Fibroblast of lung (primary cell): Measurements from ENCODE around the gene TPM2. TPM values are rescaled to one million over a fixed set of nuclear protein-coding genes. Genes with fewer than 3 reads are reported as not detected.

Experiments
- DNase-seq, 2 donors: peaks; one replicate each; pipeline versions ENCODE4 v3.0.0 to v3.0.0-alpha.2; 2010; ENCODE audit warnings: low read depth in 2 of 2
- H2AFZ ChIP-seq: 2 replicates; pipeline ENCODE4 v1.5.1; 2012; ENCODE audit warnings: low read length, control low read depth, inconsistent platforms
- H3K27ac ChIP-seq: 2 replicates; pipeline ENCODE4 v1.5.1; 2011; ENCODE audit warnings: low read length, control low read depth; ENCODE audit not compliant: insufficient read depth
- H3K27me3 ChIP-seq: 2 replicates; pipeline ENCODE4 v1.5.1; 2011; ENCODE audit warnings: mild to moderate bottlenecking, low read length; ENCODE audit not compliant: control insufficient read depth, insufficient read depth
- H3K36me3 ChIP-seq: 2 replicates; pipeline ENCODE4 v1.5.1; 2011; ENCODE audit warnings: low read length; ENCODE audit not compliant: control insufficient read depth, insufficient read depth
- H3K4me1 ChIP-seq: 2 replicates; pipeline ENCODE4 v1.5.1; 2011; ENCODE audit warnings: low read length; ENCODE audit not compliant: control insufficient read depth, insufficient read depth; ENCODE audit errors: extremely low read depth
- H3K4me2 ChIP-seq: 2 replicates; pipeline ENCODE4 v1.5.1; 2011; ENCODE audit warnings: low read length, control low read depth; ENCODE audit not compliant: insufficient read depth; ENCODE audit errors: extremely low read depth
- H3K4me3 ChIP-seq, 4 experiments: fragments of 200-600 bp in 1 of 4; sonication (generic) in 1 of 4; replicated peaks in 1 of 4; 2 replicates each; pipeline ENCODE4 v1.5.1; 2011 to 2016; ENCODE audit warnings: low read length in 4 of 4, low read depth in 3 of 4, mild to moderate bottlenecking in 3 of 4, control low read depth in 2 of 4, inconsistent platforms in 1 of 4, mixed read lengths in 1 of 4; ENCODE audit not compliant: insufficient read depth in 1 of 4; ENCODE audit errors: control extremely low read depth in 1 of 4
- H3K79me2 ChIP-seq: 2 replicates; pipeline ENCODE4 v1.5.1; 2012; ENCODE audit warnings: mild to moderate bottlenecking, low read length, inconsistent platforms; ENCODE audit not compliant: control insufficient read depth, insufficient read depth
- H3K9ac ChIP-seq: 2 replicates; pipeline ENCODE4 v1.5.1; 2011; ENCODE audit warnings: mild to moderate bottlenecking, low read length, control low read depth; ENCODE audit not compliant: insufficient read depth
- H3K9me3 ChIP-seq: 2 replicates; pipeline ENCODE4 v1.5.1; 2012; ENCODE audit warnings: low read depth, low read length; ENCODE audit not compliant: control insufficient read depth, insufficient read depth
- H4K20me1 ChIP-seq: 2 replicates; pipeline ENCODE4 v1.5.1; 2011; ENCODE audit warnings: low read length; ENCODE audit not compliant: control insufficient read depth, insufficient read depth; ENCODE audit errors: extremely low read depth
- CTCF ChIP-seq, 2 donors: IDR thresholded peaks in 1 of 2; conservative IDR thresholded peaks in 1 of 2; 1 replicate in 1 of 2; 2 replicates in 1 of 2; pipeline ENCODE4 v1.5.1; 2011 to 2012; ENCODE audit warnings: low read length in 2 of 2, control low read depth in 1 of 2, inconsistent platforms in 1 of 2, low read depth in 1 of 2, mild to moderate bottlenecking in 1 of 2
- EZH2 ChIP-seq: IDR thresholded peaks from 2 replicates; pipeline ENCODE4 v1.5.1; 2012; ENCODE audit warnings: low read length, control low read depth, mild to moderate bottlenecking; ENCODE audit errors: missing control alignments
- polyA plus RNA-seq, 2 donors: library from polyadenylated mRNA; depleted of rRNA in 1 of 2; stranded (reverse) in 1 of 2; unstranded in 1 of 2; fragments of >200 nt; gene quantifications; 2 replicates each; pipeline ENCODE4 v1.2.1, GENCODE V29; 2011 to 2012; ENCODE audit warnings: missing spikeins in 1 of 2
- total RNA-seq: library from RNA; depleted of rRNA; stranded (reverse); fragments of >200 nt; gene quantifications from 2 replicates; pipeline ENCODE4 v1.2.1, GENCODE V29; 2014

The TPM2 gene
- total and polyA plus RNA-seq, 2 donors (not counting 1 experiment from before 2014, with no cell fraction given), result 1,003 to 1,927 TPM

GRCh38 chr9:35635730-35636129 is 54.0 kb downstream of the TPM2 start:
- DNase-seq, result no peak
- TF ChIP-seq EZH2, result no peak
- TF ChIP-seq CTCF (conservative IDR thresholded peaks at IDR 0.05 in 1 of 2, IDR thresholded peaks at IDR 0.05 in 1 of 2; ENCODE audit: low read depth in 1 of 2, low read length in 2 of 2), result no peak
- Histone ChIP-seq H3K4me2 (no peak overlapping the region), H3K79me2 (no peaks in the 10 kb centered on the region), H3K27ac (no peak overlapping the region), H2AFZ (no peak overlapping the region), H3K4me1 (no peaks in the 10 kb centered on the region), H3K9ac (no peak overlapping the region), H3K27me3 (no peaks in the 10 kb centered on the region), H4K20me1 (no peaks in the 10 kb centered on the region), H3K9me3 (no peaks in the 10 kb centered on the region), H3K36me3 (no peaks in the 10 kb centered on the region), H3K4me3 (no peak overlapping the region)

Other genes starting within 250 kb of the TPM2 start
- gene RUSC2, start 199.8 kb downstream of the TPM2 start, total RNA-seq, result 10.0 and 15.5 TPM in 2 replicates
- 14.2 and 14.8 TPM in 2 replicates for gene RUSC2, start 199.8 kb downstream of the TPM2 start, polyA plus RNA-seq
- 9.4 and 10.5 TPM in 2 replicates for gene TESK1, start 84.7 kb downstream of the TPM2 start, total RNA-seq
- 12.0 and 12.5 TPM in 2 replicates for gene TESK1, start 84.7 kb downstream of the TPM2 start, polyA plus RNA-seq
- 1.0 and 2.8 TPM in 2 replicates for gene CD72, start 71.5 kb downstream of the TPM2 start, total RNA-seq
- gene CD72, start 71.5 kb downstream of the TPM2 start, polyA plus RNA-seq, result 0.64 and 1.00 TPM in 2 replicates
- gene SIT1, start 39.0 kb downstream of the TPM2 start, total RNA-seq, result 0.17 TPM in 1 of 2 replicates, not detected in the other
- 0.07 TPM in 1 of 2 replicates, not detected in the other for gene SIT1, start 39.0 kb downstream of the TPM2 start, polyA plus RNA-seq
- 67,954 and 162,287 TPM in 2 replicates for gene RMRP, start 31.9 kb downstream of the TPM2 start, total RNA-seq
- 75.4 and 110 TPM in 2 replicates for gene RMRP, start 31.9 kb downstream of the TPM2 start, polyA plus RNA-seq
- gene CCDC107, start 31.6 kb downstream of the TPM2 start, total RNA-seq, result 15.4 and 20.6 TPM in 2 replicates
- gene CCDC107, start 31.6 kb downstream of the TPM2 start, polyA plus RNA-seq, result 20.2 and 24.9 TPM in 2 replicates
- under 0.01 and 0.66 TPM in 2 replicates for gene ARHGEF39, start 24.7 kb downstream of the TPM2 start, total RNA-seq
- 0.77 and 3.9 TPM in 2 replicates for gene ARHGEF39, start 24.7 kb downstream of the TPM2 start, polyA plus RNA-seq
- gene CA9, start 16.0 kb downstream of the TPM2 start, total RNA-seq, result 0.17 and 0.26 TPM in 2 replicates
- gene CA9, start 16.0 kb downstream of the TPM2 start, polyA plus RNA-seq, result 0.59 TPM in 1 of 2 replicates, not detected in the other
- 214 and 405 TPM in 2 replicates for gene TLN1, start 42.3 kb upstream of the TPM2 start, total RNA-seq
- gene TLN1, start 42.3 kb upstream of the TPM2 start, polyA plus RNA-seq, result 214 and 244 TPM in 2 replicates
- gene CREB3, start 42.7 kb upstream of the TPM2 start, total RNA-seq, result 64.7 and 70.2 TPM in 2 replicates
- gene CREB3, start 42.7 kb upstream of the TPM2 start, polyA plus RNA-seq, result 50.2 and 55.8 TPM in 2 replicates
- 21.8 and 23.9 TPM in 2 replicates for gene GBA2, start 59.3 kb upstream of the TPM2 start, total RNA-seq
- gene GBA2, start 59.3 kb upstream of the TPM2 start, polyA plus RNA-seq, result 24.1 and 25.5 TPM in 2 replicates
- gene RGP1, start 59.4 kb upstream of the TPM2 start, total RNA-seq, result 10.5 and 14.9 TPM in 2 replicates
- 17.4 and 18.0 TPM in 2 replicates for gene RGP1, start 59.4 kb upstream of the TPM2 start, polyA plus RNA-seq
- gene MSMP, start 64.4 kb upstream of the TPM2 start, total RNA-seq, result not detected in 2 replicates
- not detected in 2 replicates for gene MSMP, start 64.4 kb upstream of the TPM2 start, polyA plus RNA-seq
- gene NPR2, start 101.7 kb upstream of the TPM2 start, total RNA-seq, result 23.6 and 47.4 TPM in 2 replicates
- 26.3 and 34.1 TPM in 2 replicates for gene NPR2, start 101.7 kb upstream of the TPM2 start, polyA plus RNA-seq
- gene SPAG8, start 122.3 kb upstream of the TPM2 start, total RNA-seq, result 1.0 and 1.3 TPM in 2 replicates
- 0.62 and 0.64 TPM in 2 replicates for gene SPAG8, start 122.3 kb upstream of the TPM2 start, polyA plus RNA-seq
- gene HINT2, start 125.1 kb upstream of the TPM2 start, total RNA-seq, result 24.9 and 34.2 TPM in 2 replicates
- 13.1 and 22.9 TPM in 2 replicates for gene HINT2, start 125.1 kb upstream of the TPM2 start, polyA plus RNA-seq
- gene FAM221B, start 138.8 kb upstream of the TPM2 start, total RNA-seq, result not detected in 2 replicates
- not detected in 2 replicates for gene FAM221B, start 138.8 kb upstream of the TPM2 start, polyA plus RNA-seq
- 2.1 and 3.0 TPM in 2 replicates for gene TMEM8B, start 139.3 kb upstream of the TPM2 start, total RNA-seq
- gene TMEM8B, start 139.3 kb upstream of the TPM2 start, polyA plus RNA-seq, result 2.7 and 3.0 TPM in 2 replicates
- gene OR13J1, start 180.5 kb upstream of the TPM2 start, total RNA-seq, result not detected in 2 replicates
- not detected in 2 replicates for gene OR13J1, start 180.5 kb upstream of the TPM2 start, polyA plus RNA-seq
- gene HRCT1, start 216.3 kb upstream of the TPM2 start, total RNA-seq, result 0.26 and 1.2 TPM in 2 replicates
- 3.1 and 3.3 TPM in 2 replicates for gene HRCT1, start 216.3 kb upstream of the TPM2 start, polyA plus RNA-seq
- under 0.01 and 0.17 TPM in 2 replicates for gene SPAAR, start 219.6 kb upstream of the TPM2 start, total RNA-seq
- 0.34 and 0.41 TPM in 2 replicates for gene SPAAR, start 219.6 kb upstream of the TPM2 start, polyA plus RNA-seq